GM03348 (cell line): ENCODE results near the gene GP9.
"Not testable (repeated sequence)": the region's sequence is repeated elsewhere in the genome, so short reads cannot be mapped to it uniquely, and the experiment has no call there.

Source experiments
- DNase-seq: peaks from one replicate; pipeline ENCODE4 v3.0.0; 2012; ENCODE audit warnings: low spot score

The GP9 gene

DNA sequence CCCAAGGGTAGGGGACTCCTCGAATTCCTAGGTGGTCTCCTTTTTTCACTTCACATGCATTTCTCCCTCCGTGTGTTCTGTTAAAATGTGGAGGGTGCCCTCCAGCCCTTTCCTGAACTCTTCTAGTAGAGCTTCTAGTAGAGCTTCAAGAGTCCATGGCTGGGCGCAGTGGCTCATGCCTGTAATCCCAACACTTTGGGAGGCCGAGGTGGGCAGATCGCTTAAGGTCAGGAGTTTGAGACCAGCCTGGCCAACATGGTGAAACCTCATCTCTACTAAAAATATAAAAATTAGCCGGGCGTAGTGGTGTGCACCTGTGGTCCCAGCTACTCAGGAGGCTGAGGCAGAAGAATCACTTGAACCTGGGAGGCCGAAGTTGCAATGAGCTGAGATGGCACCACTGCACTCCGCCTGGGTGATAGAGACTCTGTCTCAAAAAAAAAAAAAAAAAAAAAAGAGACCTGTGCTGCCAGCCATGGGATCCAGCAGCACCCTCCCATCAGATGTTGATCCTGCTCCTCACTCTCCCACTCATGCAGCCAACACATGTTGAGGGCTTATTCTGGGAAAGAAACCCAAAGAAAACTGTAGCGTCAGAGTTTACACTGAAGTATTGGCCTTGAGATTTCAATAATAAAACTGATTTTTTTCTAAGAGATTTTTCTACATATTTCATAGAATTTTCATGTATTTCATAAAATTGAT is 50.6 kb downstream of the GP9 start:
- DNase-seq: not testable (repeated sequence)
